HepG2 (cell line): ENCODE data around the gene TNFSF15. TPM values are rescaled to one million over a fixed set of nuclear protein-coding genes. Genes with fewer than 3 reads are reported as not detected.

Experiments used
- ATAC-seq: fragments of 200-7000 bp; cut with Tn5 transposase; 3 replicates; pipeline ENCODE4 v1.9.1; 2020; ENCODE audit warnings: mild to moderate bottlenecking, moderate library complexity
- BruUV-seq: library from RNA; stranded (reverse); fragments of 400-500 nt; replicated peaks from 2 replicates; lab custom pipeline; 2021; lab: Mats Ljungman, UMichigan
- CTCF ChIA-PET: fragments of 300-600 bp; formaldehyde crosslinking; extraction: SDS; loops from one replicate; lab custom pipeline; 2021; ENCODE audit warnings: low total read pairs, inconsistent platforms, low intra/inter-chr PET ratio; lab: Yijun Ruan, JAX
- POLR2A ChIA-PET: fragments of 350-600 bp; sonication (Branson Sonifier 250); formaldehyde crosslinking; loops from one replicate; lab custom pipeline; 2020; ENCODE audit warnings: antibody characterized with exemption, inconsistent platforms; lab: Yijun Ruan, JAX
- DNase-seq: peaks from one replicate; pipeline ENCODE4 v3.0.0-alpha.2; 2015; ENCODE audit warnings: low spot score
- FAIRE-seq: peaks from 3 replicates; lab custom pipeline; 2011; peaks lifted over from hg19 to GRCh38; lab: Jason Lieb, UNC
- H2AFZ ChIP-seq: one replicate; pipeline ENCODE4 v1.6.1; 2011; ENCODE audit warnings: low read length, inconsistent platforms
- H3K27ac ChIP-seq: fragments of 300-600 bp; 3 replicates; pipeline ENCODE4 v1.8.0; 2011; ENCODE audit warnings: mixed run types, mild to moderate bottlenecking, mixed read lengths, low read length, inconsistent platforms; ENCODE audit not compliant: insufficient read depth; ENCODE audit errors: extremely low read length
- H3K27me3 ChIP-seq, 2 experiments: fragments of 200-600 bp in 1 of 2; 2 replicates in 1 of 2; 3 replicates in 1 of 2; pipeline versions ENCODE4 v1.6.0 to v1.8.0; 2011; ENCODE audit warnings: low read length in 2 of 2, mild to moderate bottlenecking in 2 of 2, moderate library complexity in 2 of 2, inconsistent platforms in 1 of 2; ENCODE audit not compliant: insufficient read depth in 2 of 2, control insufficient read depth in 1 of 2
- H3K36me3 ChIP-seq, 2 experiments: fragments of 200-600 bp in 1 of 2; replicated peaks in 1 of 2; 2 replicates in 1 of 2; 3 replicates in 1 of 2; pipeline versions ENCODE4 v1.5.1 to v1.8.0; 2011; ENCODE audit warnings: low read length in 2 of 2, inconsistent platforms in 1 of 2; ENCODE audit not compliant: insufficient read depth in 2 of 2, control insufficient read depth in 1 of 2
- H3K4me1 ChIP-seq: 2 replicates; pipeline ENCODE4 v1.5.1; 2012; ENCODE audit warnings: low read length, inconsistent platforms; ENCODE audit not compliant: insufficient read depth
- H3K4me2 ChIP-seq: 2 replicates; pipeline ENCODE4 v1.6.0; 2011; ENCODE audit warnings: low read depth, low read length, inconsistent platforms
- H3K4me3 ChIP-seq, 3 experiments: fragments of 200-600 bp in 1 of 3; sonication (generic), shearing (Covaris generic) in 1 of 3; replicated peaks in 1 of 3; 2 replicates each; pipeline ENCODE4 v1.5.1; 2011 to 2016; ENCODE audit warnings: low read length in 3 of 3, inconsistent platforms in 2 of 3, low read depth in 2 of 3, mild to moderate bottlenecking in 2 of 3, control low read depth in 1 of 3, mixed read lengths in 1 of 3; ENCODE audit not compliant: insufficient read depth in 1 of 3
- H3K79me2 ChIP-seq: one replicate; pipeline ENCODE4 v1.6.1; 2011; ENCODE audit warnings: low read length, inconsistent platforms; ENCODE audit not compliant: insufficient read depth
- H3K9ac ChIP-seq: 2 replicates; pipeline ENCODE4 v1.6.0; 2011; ENCODE audit warnings: mild to moderate bottlenecking, low read depth, low read length, inconsistent platforms; ENCODE audit not compliant: insufficient read depth
- H3K9me3 ChIP-seq: 2 replicates; pipeline ENCODE4 v1.5.1; 2012; ENCODE audit warnings: mild to moderate bottlenecking, low read length
- H4K20me1 ChIP-seq: 2 replicates; pipeline ENCODE4 v1.6.0; 2011; ENCODE audit warnings: inconsistent platforms, mild to moderate bottlenecking, low read length, moderate library complexity; ENCODE audit not compliant: insufficient read depth
- ARHGAP35 ChIP-seq: sonication (generic); formaldehyde crosslinking; IDR thresholded peaks from 2 replicates; pipeline ENCODE4 v1.9.0; 2022; ENCODE audit warnings: mild to moderate bottlenecking, inconsistent platforms, moderate library complexity, missing genetic modification reagents, borderline replicate concordance
- BRCA1 ChIP-seq: sonication (generic); formaldehyde crosslinking; IDR thresholded peaks from 2 replicates; pipeline ENCODE4 v1.4.0; 2020; ENCODE audit warnings: missing genetic modification reagents
- CAMTA2 ChIP-seq: sonication (generic); formaldehyde crosslinking; IDR thresholded peaks from 2 replicates; pipeline ENCODE4 v1.4.0; 2020; ENCODE audit warnings: mild to moderate bottlenecking, missing genetic modification reagents, borderline replicate concordance
- CHCHD3 ChIP-seq: sonication (generic); formaldehyde crosslinking; IDR thresholded peaks from 2 replicates; pipeline ENCODE4 v1.8.0; 2022; ENCODE audit warnings: mild to moderate bottlenecking, missing genetic modification reagents, moderate library complexity
- FOXM1 ChIP-seq: sonication (generic); formaldehyde crosslinking; IDR thresholded peaks from 2 replicates; pipeline ENCODE4 v1.5.0; 2020; ENCODE audit warnings: missing genetic modification reagents
- HNRNPK ChIP-seq: fragments of 200-400 bp; formaldehyde crosslinking; IDR thresholded peaks from 2 replicates; pipeline ENCODE4 v1.6.1; 2018; ENCODE audit warnings: low read length, low read depth, moderate library complexity, mild to moderate bottlenecking; ENCODE audit not compliant: poor library complexity, severe bottlenecking
- HNRNPUL1 ChIP-seq: fragments of 200-400 bp; formaldehyde crosslinking; IDR thresholded peaks from 2 replicates; pipeline ENCODE4 v1.6.1; 2017; ENCODE audit warnings: low read depth, mild to moderate bottlenecking, low read length, moderate library complexity
- MAFK ChIP-seq, 2 experiments: IDR thresholded peaks in 1 of 2; conservative IDR thresholded peaks in 1 of 2; 2 replicates each; pipeline ENCODE4 v1.6.1; 2011; ENCODE audit warnings: improper control_type of control experiment in 2 of 2, low read length in 2 of 2
- MEF2D ChIP-seq: sonication (generic); formaldehyde crosslinking; IDR thresholded peaks from 2 replicates; pipeline ENCODE4 v1.5.1; 2020; ENCODE audit warnings: mild to moderate bottlenecking, missing genetic modification reagents
- MTF2 ChIP-seq: sonication (generic); formaldehyde crosslinking; IDR thresholded peaks from 2 replicates; pipeline ENCODE4 v1.5.0; 2020; ENCODE audit warnings: missing genetic modification reagents, borderline replicate concordance
- MYC ChIP-seq: sonication (generic); formaldehyde crosslinking; IDR thresholded peaks from 2 replicates; pipeline ENCODE4 v1.9.0; 2021; ENCODE audit warnings: missing genetic modification reagents, borderline replicate concordance
- NRL ChIP-seq: sonication (generic); formaldehyde crosslinking; IDR thresholded peaks from 2 replicates; pipeline ENCODE4 v1.5.0; 2020; ENCODE audit warnings: missing genetic modification reagents, mild to moderate bottlenecking, moderate library complexity, borderline replicate concordance
- PPARG ChIP-seq: conservative IDR thresholded peaks from 2 replicates; pipeline ENCODE4 v1.6.1; 2016; ENCODE audit warnings: missing biosample characterization, missing genetic modification reagents
- PRMT3 ChIP-seq: sonication (generic); formaldehyde crosslinking; IDR thresholded peaks from 2 replicates; pipeline ENCODE4 v1.8.1; 2022; ENCODE audit warnings: low read depth, mild to moderate bottlenecking, moderate library complexity, missing genetic modification reagents, borderline replicate concordance
- SMAD1 ChIP-seq: sonication (generic); formaldehyde crosslinking; IDR thresholded peaks from 2 replicates; pipeline ENCODE4 v1.4.0; 2020; ENCODE audit warnings: missing genetic modification reagents, low read depth, mild to moderate bottlenecking, borderline replicate concordance
- ZNF382 ChIP-seq: sonication (generic); formaldehyde crosslinking; IDR thresholded peaks from 2 replicates; pipeline ENCODE4 v1.5.0; 2020; ENCODE audit warnings: missing genetic modification reagents, mild to moderate bottlenecking, borderline replicate concordance
- ZNF737 ChIP-seq: sonication (generic); formaldehyde crosslinking; IDR thresholded peaks from 2 replicates; pipeline ENCODE4 v1.5.0; 2020; ENCODE audit warnings: missing genetic modification reagents, mild to moderate bottlenecking, borderline replicate concordance
- WGBS: methylation state at CpG from one replicate; pipeline ENCODE4 v1.1.6; 2017; ENCODE audit warnings: low lambda C conversion rate; 5-methylcytosine and 5-hydroxymethylcytosine counted together
- in situ Hi-C: cut with HindIII; loops from 2 replicates; pipeline ENCODE4 v1.10.0; 2017; ENCODE audit warnings: low pct_unique_long_range_greater_than_20kb; ENCODE audit not compliant: extremely low pct_ligation_motif_present
- intact Hi-C: fragments of 100-400 bp; cut with micrococcal nuclease; formaldehyde crosslinking; loops from one replicate; pipeline ENCODE4 v1.10.0; 2022; ENCODE audit not compliant: unreplicated experiment
- polyA plus RNA-seq, 8 experiments: library from polyadenylated mRNA; depleted of rRNA in 3 of 8; stranded (reverse) in 7 of 8; unstranded in 1 of 8; fragments of >200 nt; fragmentation: Illumina TruSeq in 4 of 8; extraction: Trizol in 4 of 8; gene quantifications; 2 replicates each; pipeline versions ENCODE4 v1.2.1 to v1.2.3, GENCODE V29; 2011 to 2016; ENCODE audit warnings: low read depth in 4 of 8, missing spikeins in 1 of 8, mixed read lengths in 1 of 8; ENCODE audit not compliant: insufficient read depth in 1 of 8
- total RNA-seq, 5 experiments: library from RNA; depleted of rRNA; stranded (reverse); fragments of >200 nt; fragmentation: Illumina TruSeq; extraction: Trizol; gene quantifications; 2 replicates each; pipeline ENCODE4 v1.2.3, GENCODE V29; 2016; ENCODE audit warnings: low read depth in 1 of 5
- TF ChIP-seq, protein P1 (sequence below): sonication (generic); formaldehyde crosslinking; IDR thresholded peaks from 2 replicates; pipeline ENCODE4 v1.8.0; 2023; ENCODE audit warnings: mild to moderate bottlenecking, missing genetic modification reagents
- TF ChIP-seq, protein P2 (sequence below): sonication (generic); formaldehyde crosslinking; IDR thresholded peaks from 2 replicates; pipeline ENCODE4 v1.5.0; 2020; ENCODE audit warnings: mild to moderate bottlenecking, missing genetic modification reagents
- TF ChIP-seq, protein P3 (sequence below): sonication (generic); formaldehyde crosslinking; conservative IDR thresholded peaks from 2 replicates; pipeline ENCODE4 v1.4.0; 2020; ENCODE audit warnings: missing genetic modification reagents

The TNFSF15 gene
- total and polyA plus RNA-seq, 2 of the 13 experiments (the other 11 are each of a cell fraction or from before 2014, with no cell fraction given) = 0.02 to 0.03 TPM

DNA sequence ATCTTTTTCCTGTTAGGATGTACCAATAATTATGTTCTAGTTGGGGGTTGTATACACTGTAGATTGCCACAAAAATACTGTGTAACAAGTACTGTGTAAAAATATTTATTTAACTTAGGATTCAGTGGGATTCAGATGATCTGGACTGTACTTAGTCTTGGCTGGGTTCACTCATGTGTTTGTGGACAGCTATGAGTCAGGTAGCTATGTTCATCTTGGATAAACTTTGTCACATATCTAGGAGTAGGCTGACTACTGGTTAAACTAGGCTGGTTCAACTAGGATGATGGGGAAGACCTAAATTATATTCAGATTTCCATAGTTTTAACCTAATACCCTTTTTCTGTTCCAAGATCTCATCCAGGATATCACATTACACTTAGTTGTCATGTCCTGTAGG, 32.1 kb upstream of the TNFSF15 start (continued):
- TF ChIP-seq, protein P1, sequence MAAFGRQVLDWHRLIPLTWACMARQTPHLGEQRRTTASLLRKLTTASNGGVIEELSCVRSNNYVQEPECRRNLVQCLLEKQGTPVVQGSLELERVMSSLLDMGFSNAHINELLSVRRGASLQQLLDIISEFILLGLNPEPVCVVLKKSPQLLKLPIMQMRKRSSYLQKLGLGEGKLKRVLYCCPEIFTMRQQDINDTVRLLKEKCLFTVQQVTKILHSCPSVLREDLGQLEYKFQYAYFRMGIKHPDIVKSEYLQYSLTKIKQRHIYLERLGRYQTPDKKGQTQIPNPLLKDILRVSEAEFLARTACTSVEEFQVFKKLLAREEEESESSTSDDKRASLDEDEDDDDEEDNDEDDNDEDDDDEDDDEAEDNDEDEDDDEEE = no peak
- TF ChIP-seq ZNF382 (CRISPR knock-in tag) (no peak), FOXM1 (CRISPR knock-in tag) (no peak), PPARG (CRISPR knock-in tag) (no peak), ARHGAP35 (CRISPR knock-in tag) (no peak)
- TF ChIP-seq, protein P2, sequence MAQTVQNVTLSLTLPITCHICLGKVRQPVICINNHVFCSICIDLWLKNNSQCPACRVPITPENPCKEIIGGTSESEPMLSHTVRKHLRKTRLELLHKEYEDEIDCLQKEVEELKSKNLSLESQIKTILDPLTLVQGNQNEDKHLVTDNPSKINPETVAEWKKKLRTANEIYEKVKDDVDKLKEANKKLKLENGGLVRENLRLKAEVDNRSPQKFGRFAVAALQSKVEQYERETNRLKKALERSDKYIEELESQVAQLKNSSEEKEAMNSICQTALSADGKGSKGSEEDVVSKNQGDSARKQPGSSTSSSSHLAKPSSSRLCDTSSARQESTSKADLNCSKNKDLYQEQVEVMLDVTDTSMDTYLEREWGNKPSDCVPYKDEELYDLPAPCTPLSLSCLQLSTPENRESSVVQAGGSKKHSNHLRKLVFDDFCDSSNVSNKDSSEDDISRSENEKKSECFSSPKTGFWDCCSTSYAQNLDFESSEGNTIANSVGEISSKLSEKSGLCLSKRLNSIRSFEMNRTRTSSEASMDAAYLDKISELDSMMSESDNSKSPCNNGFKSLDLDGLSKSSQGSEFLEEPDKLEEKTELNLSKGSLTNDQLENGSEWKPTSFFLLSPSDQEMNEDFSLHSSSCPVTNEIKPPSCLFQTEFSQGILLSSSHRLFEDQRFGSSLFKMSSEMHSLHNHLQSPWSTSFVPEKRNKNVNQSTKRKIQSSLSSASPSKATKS (CRISPR knock-in tag) = no peak
- TF ChIP-seq, all 625 proteins: peak for 0

DNA sequence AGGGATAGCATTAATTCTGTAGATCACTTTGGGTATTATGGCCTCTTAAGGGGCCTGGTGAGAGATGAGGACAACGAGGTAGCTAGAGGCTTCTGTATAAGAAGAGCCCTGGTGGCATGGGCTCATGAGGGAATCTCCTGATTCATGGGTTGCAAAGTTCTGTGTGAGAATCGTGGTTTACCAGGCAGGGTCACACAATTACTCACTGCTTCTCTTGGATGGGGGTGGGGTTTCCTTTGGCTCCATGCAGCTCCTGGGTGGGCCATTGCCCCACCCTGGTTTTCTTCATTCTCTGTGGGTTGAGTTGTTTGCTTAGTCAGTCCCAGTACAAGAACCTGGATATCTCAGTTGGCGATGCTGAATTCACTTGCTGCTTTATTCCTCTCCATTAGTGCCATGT, 30.9 kb upstream of the TNFSF15 start:
- Histone ChIP-seq H3K4me2 (no peak overlapping the region), H3K9me3 (no peaks in the 10 kb centered on the region), H4K20me1 (no peaks in the 10 kb centered on the region), H2AFZ (no peak overlapping the region), H3K4me3 (no peak overlapping the region), H3K27me3 (peaks cover 0 to 4% of the 10 kb centered on the region in 2 experiments; a peak in 1 of 5 replicates), H3K9ac (no peak overlapping the region), H3K4me1 (no peaks in the 10 kb centered on the region), H3K36me3 (no peaks in the 10 kb centered on the region), H3K27ac (no peak overlapping the region), H3K79me2 (no peaks in the 10 kb centered on the region)
- intact Hi-C loops (no loop called here), in situ Hi-C loops (no loop called here)
- BruUV-seq = no TSS peak
- ChIA-PET POLR2A (no interaction called here), CTCF (no interaction called here)
- FAIRE-seq (no peak), DNase-seq (no peak), ATAC-seq (no peak)
- WGBS = 44% methylated on average over 2 of the region's 3 CpGs
- TF ChIP-seq HNRNPUL1 = no peak
- no peak for TF ChIP-seq CAMTA2 (CRISPR knock-in tag)
- no peak for TF ChIP-seq BRCA1 (CRISPR knock-in tag)
- TF ChIP-seq PRMT3 (CRISPR knock-in tag) = no peak
- no peak for TF ChIP-seq MYC (CRISPR knock-in tag)
- TF ChIP-seq HNRNPK = no peak
- no peak for TF ChIP-seq NRL (CRISPR knock-in tag)
- no peak for TF ChIP-seq SMAD1 (CRISPR knock-in tag)
- TF ChIP-seq, protein P3, sequence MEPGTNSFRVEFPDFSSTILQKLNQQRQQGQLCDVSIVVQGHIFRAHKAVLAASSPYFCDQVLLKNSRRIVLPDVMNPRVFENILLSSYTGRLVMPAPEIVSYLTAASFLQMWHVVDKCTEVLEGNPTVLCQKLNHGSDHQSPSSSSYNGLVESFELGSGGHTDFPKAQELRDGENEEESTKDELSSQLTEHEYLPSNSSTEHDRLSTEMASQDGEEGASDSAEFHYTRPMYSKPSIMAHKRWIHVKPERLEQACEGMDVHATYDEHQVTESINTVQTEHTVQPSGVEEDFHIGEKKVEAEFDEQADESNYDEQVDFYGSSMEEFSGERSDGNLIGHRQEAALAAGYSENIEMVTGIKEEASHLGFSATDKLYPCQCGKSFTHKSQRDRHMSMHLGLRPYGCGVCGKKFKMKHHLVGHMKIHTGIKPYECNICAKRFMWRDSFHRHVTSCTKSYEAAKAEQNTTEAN = no peak
- no peak for TF ChIP-seq MTF2 (CRISPR knock-in tag)
- no peak for TF ChIP-seq MAFK (conservative IDR thresholded peaks at IDR 0.05 in 1 of 2, IDR thresholded peaks at IDR 0.05 in 1 of 2; ENCODE audit: low read length in 2 of 2)
- no peak for TF ChIP-seq CHCHD3 (CRISPR knock-in tag)
- TF ChIP-seq MEF2D = no peak
- TF ChIP-seq ZNF737 = no peak
